ENCODE data around the gene IDUA.

IDUA gene

GRCh38 chr4:1033840-1034551 lies 47.2 kb downstream of the IDUA start:
- peak overlapping the region; percentile 14 for H3K4me3 ChIP-seq (ENCODE audit: low read length)
- TF ChIP-seq, protein P1, sequence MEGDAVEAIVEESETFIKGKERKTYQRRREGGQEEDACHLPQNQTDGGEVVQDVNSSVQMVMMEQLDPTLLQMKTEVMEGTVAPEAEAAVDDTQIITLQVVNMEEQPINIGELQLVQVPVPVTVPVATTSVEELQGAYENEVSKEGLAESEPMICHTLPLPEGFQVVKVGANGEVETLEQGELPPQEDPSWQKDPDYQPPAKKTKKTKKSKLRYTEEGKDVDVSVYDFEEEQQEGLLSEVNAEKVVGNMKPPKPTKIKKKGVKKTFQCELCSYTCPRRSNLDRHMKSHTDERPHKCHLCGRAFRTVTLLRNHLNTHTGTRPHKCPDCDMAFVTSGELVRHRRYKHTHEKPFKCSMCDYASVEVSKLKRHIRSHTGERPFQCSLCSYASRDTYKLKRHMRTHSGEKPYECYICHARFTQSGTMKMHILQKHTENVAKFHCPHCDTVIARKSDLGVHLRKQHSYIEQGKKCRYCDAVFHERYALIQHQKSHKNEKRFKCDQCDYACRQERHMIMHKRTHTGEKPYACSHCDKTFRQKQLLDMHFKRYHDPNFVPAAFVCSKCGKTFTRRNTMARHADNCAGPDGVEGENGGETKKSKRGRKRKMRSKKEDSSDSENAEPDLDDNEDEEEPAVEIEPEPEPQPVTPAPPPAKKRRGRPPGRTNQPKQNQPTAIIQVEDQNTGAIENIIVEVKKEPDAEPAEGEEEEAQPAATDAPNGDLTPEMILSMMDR (conservative IDR thresholded peaks at IDR 0.05; ENCODE audit: low read depth, low read length) = no peak
- DNase-seq (ENCODE audit: low read depth) = peak; percentile 71

GRCh38 chr4:1035510-1035909 lies 48.7 kb downstream of the IDUA start:
- DNase-seq (ENCODE audit: low read depth) = no peak
- no peak overlapping the region for H3K4me3 ChIP-seq (ENCODE audit: low read length)
- TF ChIP-seq, protein P1 (conservative IDR thresholded peaks at IDR 0.05; ENCODE audit: low read depth, low read length) = no peak

GRCh38 chr4:1036095-1036494 lies 49.3 kb downstream of the IDUA start:
- no peak overlapping the region for H3K4me3 ChIP-seq (ENCODE audit: low read length)
- DNase-seq (ENCODE audit: low read depth) = no peak
- TF ChIP-seq, protein P1 (conservative IDR thresholded peaks at IDR 0.05; ENCODE audit: low read depth, low read length) = no peak

- TF ChIP-seq, protein P1 (conservative IDR thresholded peaks at IDR 0.05; ENCODE audit: low read depth, low read length) = no peak
- no peak for DNase-seq (ENCODE audit: low read depth)
- H3K4me3 ChIP-seq (ENCODE audit: low read length) = no peak overlapping the region
Measured at GRCh38 chr4:1036976-1037810, 50.3 kb downstream of the IDUA start.

DNA sequence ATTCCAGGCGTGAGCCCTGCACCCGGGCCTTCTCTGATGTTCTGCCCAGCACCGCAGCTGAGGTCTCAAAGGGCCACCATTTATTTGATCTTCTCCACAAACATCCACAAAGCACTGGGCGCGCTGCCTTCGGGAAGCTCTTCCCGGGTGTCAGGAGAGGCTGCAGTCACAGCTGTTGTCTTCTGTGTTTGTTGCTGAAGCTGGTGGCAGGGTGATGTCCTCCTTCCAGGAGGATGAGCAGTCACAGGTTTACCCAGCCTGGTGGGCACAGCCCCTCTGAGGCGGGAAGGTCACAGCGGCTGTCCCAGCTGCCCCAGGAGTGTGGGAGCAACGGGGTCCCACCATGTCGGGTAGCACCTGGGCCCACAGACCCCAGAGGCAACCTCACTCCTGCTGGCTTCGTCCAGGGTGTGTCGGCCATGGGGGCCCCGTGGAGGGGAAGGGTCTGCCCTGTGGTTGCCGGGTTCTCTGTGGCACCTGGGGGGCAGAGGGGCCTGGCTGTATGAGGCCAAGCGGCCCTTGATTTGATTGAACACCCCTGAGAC lies 52.2 kb downstream of the IDUA start:
- no peak for DNase-seq (ENCODE audit: low read depth)
- TF ChIP-seq, protein P1 (conservative IDR thresholded peaks at IDR 0.05; ENCODE audit: low read depth, low read length) = no peak
- H3K4me3 ChIP-seq (ENCODE audit: low read length) = no peak overlapping the region

DNA sequence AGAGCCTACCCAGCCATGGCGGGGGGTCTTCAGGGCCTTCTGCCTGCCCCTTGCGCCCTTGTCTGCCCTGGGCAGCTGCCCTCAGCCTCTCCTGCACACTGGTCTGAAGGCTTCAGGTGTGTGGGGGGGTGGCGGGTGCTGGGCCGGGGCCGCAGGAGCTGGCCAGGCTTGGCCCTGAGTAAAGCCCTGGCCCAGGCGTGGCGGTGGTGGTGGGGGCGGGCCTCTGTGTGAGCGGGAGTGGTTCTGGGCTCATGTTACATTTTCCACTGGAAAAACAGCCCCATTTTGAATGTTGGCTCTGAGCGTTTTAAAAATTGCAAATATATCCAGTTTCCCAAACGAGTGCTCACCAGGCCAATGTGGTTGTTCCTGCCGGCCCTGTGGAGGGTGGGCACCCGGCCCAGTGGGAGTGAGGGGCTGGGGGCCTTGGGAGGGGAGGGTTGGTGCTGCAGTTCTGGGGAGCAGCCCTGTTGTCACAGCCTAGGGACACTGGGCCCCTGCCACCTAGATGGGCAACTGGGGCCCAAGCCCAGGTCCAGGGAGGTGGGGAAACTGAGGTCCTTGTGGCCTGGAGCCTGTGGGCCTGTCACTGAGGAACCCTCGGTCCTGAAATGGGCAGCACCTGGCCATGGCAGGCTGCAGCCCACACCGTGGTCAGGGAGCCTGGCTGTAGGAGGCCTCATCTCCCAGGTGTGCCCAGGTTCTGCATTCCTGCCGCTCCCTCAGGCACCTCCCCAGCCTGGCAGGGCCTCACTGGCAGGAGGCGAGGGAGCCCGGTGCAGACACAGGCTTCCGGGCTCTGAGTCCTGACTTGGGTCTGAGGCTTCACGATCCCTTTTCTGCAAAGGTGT lies 52.9 kb downstream of the IDUA start:
- TF ChIP-seq, protein P1 (conservative IDR thresholded peaks at IDR 0.05; ENCODE audit: low read depth, low read length) = no peak
- H3K4me3 ChIP-seq (ENCODE audit: low read length) = no peak overlapping the region
- no peak for DNase-seq (ENCODE audit: low read depth)

Data from retinal pigment epithelial cell (primary cell).